ENCODE measurements around the gene MYL10.
A peak's percentile ranks its signal among the peaks of the same experiment; 100 is the strongest.

DNA sequence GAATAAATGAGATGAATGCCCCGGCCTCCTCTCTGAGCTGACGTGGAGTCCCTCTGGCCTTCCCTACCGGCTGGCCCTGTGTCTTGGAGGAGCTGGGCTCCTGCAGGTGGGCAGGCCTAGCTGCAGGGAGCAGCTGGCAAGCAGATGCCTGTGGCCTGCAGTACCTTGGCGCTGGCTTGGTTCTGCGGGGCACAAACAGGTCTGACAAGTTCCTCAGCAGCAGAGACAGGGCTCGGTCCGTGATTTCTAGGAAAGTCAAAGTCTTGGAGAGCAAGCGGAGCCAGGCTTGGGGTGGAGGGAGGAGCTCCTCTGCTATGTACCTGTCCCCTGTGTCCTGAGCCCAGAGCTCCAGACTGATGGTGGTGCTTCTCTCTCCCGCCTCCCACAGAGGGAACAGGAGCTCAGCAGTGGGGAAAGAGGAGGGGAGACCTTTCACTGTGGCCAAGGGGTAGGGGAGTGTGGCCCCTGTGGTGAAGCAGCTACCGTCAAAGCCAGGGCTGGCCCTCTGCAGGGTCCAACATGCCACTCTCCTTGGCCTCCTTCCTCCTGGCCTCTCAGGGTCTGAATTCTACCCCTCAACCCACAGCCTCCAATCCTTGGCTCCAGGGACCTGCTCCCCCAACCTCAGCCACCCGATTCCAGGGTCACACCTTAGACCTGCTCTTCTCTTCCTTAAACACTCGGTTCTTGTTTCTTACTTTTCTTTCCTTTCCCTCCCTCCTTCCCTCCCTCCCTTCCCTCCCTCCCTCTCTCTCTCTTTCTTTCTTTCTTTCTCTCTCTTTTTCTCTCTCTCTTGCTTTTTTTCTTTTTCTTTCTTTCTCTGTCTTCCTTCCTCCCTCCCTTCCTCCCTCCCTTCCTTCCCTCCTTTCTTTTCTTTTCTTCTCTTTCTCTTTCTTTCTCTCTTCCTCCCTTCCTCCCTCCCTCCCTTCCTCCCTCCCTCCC is 20.1 kb downstream of the MYL10 start:
- peak in 2 of 7 experiments; percentile 4 to 16 for TF ChIP-seq CTCF (IDR thresholded peaks at IDR 0.05)
- TF ChIP-seq POLR2A (IDR thresholded peaks at IDR 0.05): no peak

Data from body of pancreas (tissue), 4 donors.